Memory B cell (primary cell): Measurements from ENCODE around the gene RHNO1.
A peak's percentile ranks its signal among the peaks of the same experiment; 100 is the strongest.

Experiments
- ATAC-seq: fragments of 150-1000 bp; cut with Tn5 transposase; 2 replicates; pipeline ENCODE4 v1.10.0; 2021; ENCODE audit warnings: low read depth, mild to moderate bottlenecking, moderate library complexity
- DNase-seq, 2 donors: peaks; one replicate each; pipeline ENCODE4 v3.0.0; 2022; ENCODE audit warnings: low spot score in 2 of 2
- H3K27ac Mint-ChIP-seq: one replicate; pipeline ENCODE4 v1.8.0; 2022; ENCODE audit warnings: mild to moderate bottlenecking, moderate library complexity, mixed read lengths
- H3K27me3 Mint-ChIP-seq: one replicate; pipeline ENCODE4 v1.8.0; 2022; ENCODE audit warnings: mixed read lengths
- H3K36me3 Mint-ChIP-seq: one replicate; pipeline ENCODE4 v1.8.0; 2022; ENCODE audit warnings: mild to moderate bottlenecking, mixed read lengths
- H3K4me1 Mint-ChIP-seq: one replicate; pipeline ENCODE4 v1.8.0; 2022; ENCODE audit warnings: mixed read lengths
- H3K4me3 Mint-ChIP-seq: one replicate; pipeline ENCODE4 v1.8.0; 2022; ENCODE audit warnings: mild to moderate bottlenecking, moderate library complexity, mixed read lengths
- H3K9me3 Mint-ChIP-seq: one replicate; pipeline ENCODE4 v1.8.0; 2022; ENCODE audit warnings: mixed read lengths

Gene RHNO1

GRCh38 chr12:2877953-2878732 is 1.1 kb downstream of the RHNO1 start:
- peak; percentile 70 for ATAC-seq
- H3K4me1 Mint-ChIP-seq = peaks cover 20% of the 10 kb centered on the region
- H3K4me3 Mint-ChIP-seq = peak overlapping the region; percentile 98
- peak overlapping the region; percentile 90 for H3K27ac Mint-ChIP-seq
- H3K27me3 Mint-ChIP-seq = no peaks in the 10 kb centered on the region
- DNase-seq = peak; percentile 29 to 32
- H3K36me3 Mint-ChIP-seq = peaks cover 5% of the 10 kb centered on the region
- H3K9me3 Mint-ChIP-seq = no peaks in the 10 kb centered on the region

GRCh38 chr12:2879853-2880252 is 2.8 kb downstream of the RHNO1 start:
- Mint-ChIP-seq H3K27me3 (no peaks in the 10 kb centered on the region), H3K9me3 (no peaks in the 10 kb centered on the region), H3K36me3 (peaks cover 8% of the 10 kb centered on the region), H3K4me3 (no peak overlapping the region), H3K27ac (peak overlapping the region; percentile 14), H3K4me1 (peaks cover 23% of the 10 kb centered on the region)
- ATAC-seq (no peak), DNase-seq (no peak)

GRCh38 chr12:2884810-2885209 is 7.8 kb downstream of the RHNO1 start:
- Mint-ChIP-seq H3K27me3 (no peaks in the 10 kb centered on the region), H3K4me3 (no peak overlapping the region), H3K27ac (peak overlapping the region; percentile 76), H3K36me3 (peaks cover 14% of the 10 kb centered on the region), H3K4me1 (peaks cover 15% of the 10 kb centered on the region), H3K9me3 (no peaks in the 10 kb centered on the region)
- no peak for DNase-seq
- no peak for ATAC-seq

GRCh38 chr12:2886768-2887450 is 9.9 kb downstream of the RHNO1 start:
- H3K27ac Mint-ChIP-seq = no peak overlapping the region
- H3K27me3 Mint-ChIP-seq = no peaks in the 10 kb centered on the region
- no peak for DNase-seq
- peaks cover 18% of the 10 kb centered on the region for H3K4me1 Mint-ChIP-seq
- H3K4me3 Mint-ChIP-seq = no peak overlapping the region
- H3K9me3 Mint-ChIP-seq = no peaks in the 10 kb centered on the region
- no peak for ATAC-seq
- H3K36me3 Mint-ChIP-seq = peaks cover 14% of the 10 kb centered on the region

- no peaks in the 10 kb centered on the region for H3K9me3 Mint-ChIP-seq
- peak overlapping the region; percentile 88 for H3K27ac Mint-ChIP-seq
- no peak for ATAC-seq
- H3K4me1 Mint-ChIP-seq = peaks cover 15% of the 10 kb centered on the region
- DNase-seq = no peak
- H3K27me3 Mint-ChIP-seq = no peaks in the 10 kb centered on the region
- H3K4me3 Mint-ChIP-seq = peak overlapping the region; percentile 94
- H3K36me3 Mint-ChIP-seq = peaks cover 9% of the 10 kb centered on the region
These were observed 13.0 kb downstream of the RHNO1 start for GRCh38 chr12:2890001-2890387.

GRCh38 chr12:2890388-2891239 is 13.6 kb downstream of the RHNO1 start, which contains the start of gene TULP3:
TSS of gene TULP3 (plus strand) at chr12:2890891. CDS start at chr12:2890948, 57 bp downstream.
- peak; percentile 96 to 97 for DNase-seq
- H3K27ac Mint-ChIP-seq = peak within 1 kb of the TSS; percentile 88
- ATAC-seq = peak; percentile 97
- peak within 1 kb of the TSS; percentile 94 for H3K4me3 Mint-ChIP-seq
- no peaks in the 10 kb centered on the region for H3K9me3 Mint-ChIP-seq
- peaks cover 6% of the 10 kb centered on the region for H3K36me3 Mint-ChIP-seq
- peaks cover 12% of the 10 kb centered on the region for H3K4me1 Mint-ChIP-seq
- no peaks in the 10 kb centered on the region for H3K27me3 Mint-ChIP-seq

- H3K27ac Mint-ChIP-seq = peak overlapping the region; percentile 45
- H3K9me3 Mint-ChIP-seq = no peaks in the 10 kb centered on the region
- H3K36me3 Mint-ChIP-seq = peaks cover 2% of the 10 kb centered on the region
- H3K4me3 Mint-ChIP-seq = peak overlapping the region; percentile 94
- ATAC-seq (peak; percentile 3), DNase-seq (no peak)
- peaks cover 12% of the 10 kb centered on the region for H3K4me1 Mint-ChIP-seq
- H3K27me3 Mint-ChIP-seq = no peaks in the 10 kb centered on the region
These were observed 14.4 kb downstream of the RHNO1 start for GRCh38 chr12:2891240-2892053.

GRCh38 chr12:2892246-2892645 is 15.2 kb downstream of the RHNO1 start:
- H3K4me3 Mint-ChIP-seq = no peak overlapping the region
- H3K4me1 Mint-ChIP-seq = peaks cover 12% of the 10 kb centered on the region

GRCh38 chr12:2893007-2893406 is 16.0 kb downstream of the RHNO1 start:
- DNase-seq (no peak), ATAC-seq (no peak)
- Mint-ChIP-seq H3K36me3 (no peaks in the 10 kb centered on the region), H3K4me3 (peak overlapping the region; percentile 55), H3K27me3 (no peaks in the 10 kb centered on the region), H3K27ac (no peak overlapping the region), H3K4me1 (peaks cover 12% of the 10 kb centered on the region), H3K9me3 (no peaks in the 10 kb centered on the region)

More at GRCh38 chr12:2892246-2892645, 15.2 kb downstream of the RHNO1 start:
- Mint-ChIP-seq H3K9me3 (no peaks in the 10 kb centered on the region), H3K36me3 (peaks cover 2% of the 10 kb centered on the region), H3K27me3 (no peaks in the 10 kb centered on the region), H3K27ac (no peak overlapping the region)
- ATAC-seq (no peak), DNase-seq (no peak)

- Mint-ChIP-seq H3K36me3 (no peaks in the 10 kb centered on the region), H3K4me3 (no peak overlapping the region), H3K4me1 (peaks cover 8% of the 10 kb centered on the region), H3K9me3 (no peaks in the 10 kb centered on the region), H3K27me3 (no peaks in the 10 kb centered on the region), H3K27ac (no peak overlapping the region)
- no peak for DNase-seq
- no peak for ATAC-seq
These were observed 18.0 kb downstream of the RHNO1 start for GRCh38 chr12:2895051-2895451.

GRCh38 chr12:2895511-2895910 is 18.5 kb downstream of the RHNO1 start:
- Mint-ChIP-seq H3K4me3 (no peak overlapping the region), H3K9me3 (no peaks in the 10 kb centered on the region)
- ATAC-seq = no peak

GRCh38 chr12:2897418-2897817 is 20.4 kb downstream of the RHNO1 start:
- Mint-ChIP-seq H3K27me3 (no peaks in the 10 kb centered on the region), H3K36me3 (no peaks in the 10 kb centered on the region), H3K4me3 (no peak overlapping the region), H3K27ac (no peak overlapping the region), H3K9me3 (no peaks in the 10 kb centered on the region), H3K4me1 (peaks cover 3% of the 10 kb centered on the region)
- ATAC-seq (no peak), DNase-seq (no peak)

More at GRCh38 chr12:2895511-2895910, 18.5 kb downstream of the RHNO1 start:
- peaks cover 6% of the 10 kb centered on the region for H3K4me1 Mint-ChIP-seq
- no peak overlapping the region for H3K27ac Mint-ChIP-seq
- H3K27me3 Mint-ChIP-seq = no peaks in the 10 kb centered on the region
- H3K36me3 Mint-ChIP-seq = no peaks in the 10 kb centered on the region
- no peak for DNase-seq

- H3K4me3 Mint-ChIP-seq = no peak overlapping the region
- ATAC-seq (no peak), DNase-seq (no peak)
- peaks cover 2% of the 10 kb centered on the region for H3K4me1 Mint-ChIP-seq
- H3K27me3 Mint-ChIP-seq = no peaks in the 10 kb centered on the region
- no peak overlapping the region for H3K27ac Mint-ChIP-seq
- H3K9me3 Mint-ChIP-seq = no peaks in the 10 kb centered on the region
- no peaks in the 10 kb centered on the region for H3K36me3 Mint-ChIP-seq
These were observed 23.6 kb downstream of the RHNO1 start for GRCh38 chr12:2900642-2901041.
